LHCN-M2 (cell line): ENCODE data around the gene BMPR1A. TPM values are rescaled to one million over a fixed set of nuclear protein-coding genes. Genes with fewer than 3 reads are reported as not detected.
"Not testable (repeated sequence)": the region's sequence is repeated elsewhere in the genome, so short reads cannot be mapped to it uniquely, and the experiment has no call there.

Experiments
- DNase-seq: peaks from one replicate; pipeline ENCODE4 v3.0.0-alpha.2; 2012; ENCODE audit warnings: low read depth
- total RNA-seq: library from RNA; depleted of rRNA; stranded (reverse); fragments of >200 nt; gene quantifications from 2 replicates; pipeline ENCODE4 v1.2.3, GENCODE V29; 2014

BMPR1A gene
- total RNA-seq, 1 experiment from 2014 or later = 28.8 TPM

GRCh38 chr10:86848747-86849146 lies 92.3 kb downstream of the BMPR1A start:
- DNase-seq = no peak

GRCh38 chr10:86849181-86849894 lies 92.9 kb downstream of the BMPR1A start:
- no peak for DNase-seq

- no peak for DNase-seq
Observed at GRCh38 chr10:86850481-86850880, 94.1 kb downstream of the BMPR1A start.

GRCh38 chr10:86851328-86852207 lies 95.1 kb downstream of the BMPR1A start:
- peak; percentile 93 for DNase-seq

GRCh38 chr10:86853582-86853981 lies 97.2 kb downstream of the BMPR1A start:
- not testable (repeated sequence) for DNase-seq

GRCh38 chr10:86855513-86855912 lies 99.1 kb downstream of the BMPR1A start:
- peak; percentile 38 for DNase-seq

- DNase-seq = no peak
Observed at GRCh38 chr10:86856156-86856555, 99.7 kb downstream of the BMPR1A start.

- DNase-seq = peak; percentile 57
Observed at GRCh38 chr10:86857128-86857721, 100.8 kb downstream of the BMPR1A start.

GRCh38 chr10:86858011-86858410 lies 101.6 kb downstream of the BMPR1A start:
- no peak for DNase-seq

GRCh38 chr10:86861351-86861750 lies 104.9 kb downstream of the BMPR1A start:
- no peak for DNase-seq

- no peak for DNase-seq
Observed at GRCh38 chr10:86862373-86862772, 106.0 kb downstream of the BMPR1A start.

GRCh38 chr10:86862786-86863483 lies 106.5 kb downstream of the BMPR1A start:
- DNase-seq = no peak

GRCh38 chr10:86863484-86863842 lies 107.0 kb downstream of the BMPR1A start:
- DNase-seq = no peak

GRCh38 chr10:86865011-86865811 lies 108.8 kb downstream of the BMPR1A start:
- DNase-seq = not testable (repeated sequence)

- DNase-seq = no peak
Observed at GRCh38 chr10:86867149-86867548, 110.7 kb downstream of the BMPR1A start.

- no peak for DNase-seq
Observed at GRCh38 chr10:86868353-86868752, 111.9 kb downstream of the BMPR1A start.

GRCh38 chr10:86870679-86871078 lies 114.3 kb downstream of the BMPR1A start:
- DNase-seq = no peak

- no peak for DNase-seq
Observed at GRCh38 chr10:86871563-86872183, 115.3 kb downstream of the BMPR1A start.

GRCh38 chr10:86872757-86873156 lies 116.3 kb downstream of the BMPR1A start:
- peak; percentile 15 for DNase-seq

- peak; percentile 23 for DNase-seq
Observed at GRCh38 chr10:86876748-86877147, 120.3 kb downstream of the BMPR1A start.
